ENCODE results near the gene GCLM.
"Not testable (repeated sequence)": the region's sequence is repeated elsewhere in the genome, so short reads cannot be mapped to it uniquely, and the experiment has no call there.

GCLM gene, protein sequence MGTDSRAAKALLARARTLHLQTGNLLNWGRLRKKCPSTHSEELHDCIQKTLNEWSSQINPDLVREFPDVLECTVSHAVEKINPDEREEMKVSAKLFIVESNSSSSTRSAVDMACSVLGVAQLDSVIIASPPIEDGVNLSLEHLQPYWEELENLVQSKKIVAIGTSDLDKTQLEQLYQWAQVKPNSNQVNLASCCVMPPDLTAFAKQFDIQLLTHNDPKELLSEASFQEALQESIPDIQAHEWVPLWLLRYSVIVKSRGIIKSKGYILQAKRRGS

DNA sequence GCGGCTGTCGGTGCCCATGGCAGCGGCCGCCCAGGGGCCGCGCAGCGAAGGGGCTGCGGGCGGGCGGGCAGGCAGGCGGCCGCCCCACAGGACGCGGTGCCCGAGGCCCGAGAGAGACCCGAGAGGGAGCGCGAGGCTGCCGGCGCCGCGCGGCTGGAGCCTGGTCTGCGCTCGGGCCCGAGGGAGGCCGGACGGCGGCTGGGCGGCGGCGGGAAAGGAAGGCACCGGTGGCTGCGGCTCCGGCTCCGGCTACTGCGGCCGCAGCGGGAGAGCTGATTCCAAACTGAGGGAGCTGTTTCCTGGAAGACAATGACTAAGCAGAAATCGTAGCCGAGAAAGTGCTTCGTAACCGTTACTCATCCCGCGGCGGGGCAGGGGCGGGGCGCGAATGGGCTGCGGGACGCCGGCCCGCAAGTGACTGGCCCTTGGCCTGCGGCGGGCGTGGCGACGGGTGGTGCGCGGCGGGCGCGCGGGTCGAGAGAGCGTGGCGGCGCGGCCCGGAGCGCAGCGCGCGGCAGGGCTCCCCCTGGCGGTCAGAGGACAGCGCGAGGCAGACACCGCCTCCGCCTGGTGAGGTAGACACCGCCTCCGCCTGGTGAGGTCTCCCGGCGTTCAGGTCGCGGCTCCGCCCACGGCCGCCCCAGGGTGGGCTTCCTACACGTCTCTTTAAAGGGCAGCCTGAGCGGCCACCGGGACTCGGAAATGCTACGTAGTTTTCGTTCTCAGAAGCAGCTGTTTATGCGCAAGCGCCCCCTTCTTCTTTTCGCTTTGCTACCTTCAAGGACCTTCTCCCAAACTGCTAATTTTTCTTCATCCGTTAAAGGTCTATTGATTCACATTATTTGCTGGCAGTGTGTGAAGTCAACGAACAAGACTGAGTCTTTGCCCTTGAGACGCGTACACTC lies at the start of gene GCLM:
Gene GCLM, minus strand, starts transcription at position 285 of the 905 bp plus-strand sequence. Its CDS starts 267 bp downstream, at position 18.
- peak within 1 kb of the TSS; percentile 29 for H3K9ac ChIP-seq (ENCODE audit: low read length)
- H3K27ac ChIP-seq (ENCODE audit: low read depth, low read length), result peak within 1 kb of the TSS; percentile 71
- no peaks in the 10 kb centered on the region for H3K9me3 ChIP-seq (ENCODE audit: low read length)
- peaks cover 14% of the 10 kb centered on the region for H3K4me1 ChIP-seq (ENCODE audit: insufficient read depth, low read length)
- no peaks in the 10 kb centered on the region for H3K36me3 ChIP-seq (ENCODE audit: insufficient read depth, low read length)
- H3K27me3 ChIP-seq (ENCODE audit: control insufficient read depth in 1 of 2, insufficient read depth in 2 of 2, low read length in 2 of 2), result no peaks in the 10 kb centered on the region
- peak within 1 kb of the TSS; percentile 74 to 81 for H3K4me3 ChIP-seq (ENCODE audit: low read depth in 1 of 2, low read length in 2 of 2)

- no peaks in the 10 kb centered on the region for H3K36me3 ChIP-seq (ENCODE audit: insufficient read depth, low read length)
- no peak overlapping the region for H3K27ac ChIP-seq (ENCODE audit: low read depth, low read length)
- no peaks in the 10 kb centered on the region for H3K9me3 ChIP-seq (ENCODE audit: low read length)
- no peaks in the 10 kb centered on the region for H3K27me3 ChIP-seq (ENCODE audit: control insufficient read depth in 1 of 2, insufficient read depth in 2 of 2, low read length in 2 of 2)
- no peak overlapping the region for H3K9ac ChIP-seq (ENCODE audit: low read length)
- H3K4me1 ChIP-seq (ENCODE audit: insufficient read depth, low read length), result no peaks in the 10 kb centered on the region
- H3K4me3 ChIP-seq (ENCODE audit: low read depth in 1 of 2, low read length in 2 of 2), result no peak overlapping the region
Measured at GRCh38 chr1:93958726-93959100, 49.5 kb upstream of the GCLM start.

GRCh38 chr1:93958032-93958725 lies 48.9 kb upstream of the GCLM start:
- H3K27ac ChIP-seq (ENCODE audit: low read depth, low read length), result no peak overlapping the region
- no peaks in the 10 kb centered on the region for H3K4me1 ChIP-seq (ENCODE audit: insufficient read depth, low read length)
- no peak overlapping the region for H3K4me3 ChIP-seq (ENCODE audit: low read depth in 1 of 2, low read length in 2 of 2)
- no peaks in the 10 kb centered on the region for H3K9me3 ChIP-seq (ENCODE audit: low read length)
- H3K36me3 ChIP-seq (ENCODE audit: insufficient read depth, low read length), result no peaks in the 10 kb centered on the region
- H3K27me3 ChIP-seq (ENCODE audit: control insufficient read depth in 1 of 2, insufficient read depth in 2 of 2, low read length in 2 of 2), result no peaks in the 10 kb centered on the region
- H3K9ac ChIP-seq (ENCODE audit: low read length), result no peak overlapping the region

DNA sequence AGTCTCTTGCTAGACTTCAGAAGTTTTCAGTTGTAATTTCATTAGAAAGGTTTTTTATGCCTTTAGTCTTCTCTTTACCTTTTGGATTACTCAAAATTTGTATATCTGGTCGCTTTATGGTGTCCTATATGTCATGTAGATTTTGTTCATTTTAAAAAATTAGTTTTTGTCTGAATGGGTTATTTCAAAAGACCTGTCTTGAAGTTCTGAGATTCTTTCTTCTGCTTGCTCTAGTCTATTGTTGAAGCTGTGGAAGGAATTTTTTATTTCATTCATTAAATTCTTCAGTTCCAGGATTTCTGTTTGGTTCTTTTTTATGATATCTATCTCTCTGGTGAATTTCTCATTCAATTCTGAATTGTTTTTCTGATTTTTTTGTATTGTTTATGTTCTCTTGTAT lies 46.5 kb upstream of the GCLM start:
- no peak overlapping the region for H3K4me3 ChIP-seq (ENCODE audit: low read depth in 1 of 2, low read length in 2 of 2)
- no peak overlapping the region for H3K27ac ChIP-seq (ENCODE audit: low read depth, low read length)
- H3K4me1 ChIP-seq (ENCODE audit: insufficient read depth, low read length), result no peaks in the 10 kb centered on the region
- H3K9ac ChIP-seq (ENCODE audit: low read length), result no peak overlapping the region
- no peaks in the 10 kb centered on the region for H3K9me3 ChIP-seq (ENCODE audit: low read length)
- no peaks in the 10 kb centered on the region for H3K27me3 ChIP-seq (ENCODE audit: control insufficient read depth in 1 of 2, insufficient read depth in 2 of 2, low read length in 2 of 2)
- H3K36me3 ChIP-seq (ENCODE audit: insufficient read depth, low read length), result no peaks in the 10 kb centered on the region

DNA sequence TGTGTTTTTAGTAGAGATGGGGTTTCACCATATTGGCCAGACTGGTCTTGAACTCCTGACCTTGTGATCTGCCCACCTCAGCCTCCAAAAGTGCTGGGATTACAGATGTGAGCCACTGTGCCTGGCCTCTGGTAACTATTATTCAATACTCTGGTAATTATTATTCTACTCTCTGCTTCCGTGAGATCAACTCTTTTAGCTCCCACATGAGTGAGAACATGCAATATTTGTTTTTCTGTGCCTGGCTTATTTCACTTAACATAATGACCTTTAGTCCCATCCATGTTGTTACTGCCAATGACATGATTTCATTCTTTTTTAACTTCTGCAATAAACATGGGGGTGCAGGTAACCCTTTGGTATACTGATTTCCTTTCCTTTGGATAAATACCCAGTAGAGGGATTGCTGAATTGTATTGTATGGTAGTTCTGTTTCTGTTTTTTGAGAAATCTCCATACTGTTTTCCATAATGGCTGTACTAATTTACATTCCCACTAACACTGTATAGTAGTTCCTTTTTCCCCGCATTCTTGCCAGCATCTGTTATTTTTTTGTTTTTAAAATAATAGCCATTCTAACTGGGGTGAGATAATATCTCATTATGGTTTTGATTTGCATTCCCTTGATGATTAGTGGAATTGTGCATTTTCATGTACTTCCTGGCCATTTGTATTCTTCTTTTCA lies 37.9 kb upstream of the GCLM start:
- H3K4me1 ChIP-seq (ENCODE audit: insufficient read depth, low read length); H3K9ac ChIP-seq (ENCODE audit: low read length); H3K36me3 ChIP-seq (ENCODE audit: insufficient read depth, low read length); H3K27me3 ChIP-seq (ENCODE audit: control insufficient read depth in 1 of 2, insufficient read depth in 2 of 2, low read length in 2 of 2); H3K9me3 ChIP-seq (ENCODE audit: low read length); H3K27ac ChIP-seq (ENCODE audit: low read depth, low read length); H3K4me3 ChIP-seq (ENCODE audit: low read depth in 1 of 2, low read length in 2 of 2): not testable (repeated sequence)

DNA sequence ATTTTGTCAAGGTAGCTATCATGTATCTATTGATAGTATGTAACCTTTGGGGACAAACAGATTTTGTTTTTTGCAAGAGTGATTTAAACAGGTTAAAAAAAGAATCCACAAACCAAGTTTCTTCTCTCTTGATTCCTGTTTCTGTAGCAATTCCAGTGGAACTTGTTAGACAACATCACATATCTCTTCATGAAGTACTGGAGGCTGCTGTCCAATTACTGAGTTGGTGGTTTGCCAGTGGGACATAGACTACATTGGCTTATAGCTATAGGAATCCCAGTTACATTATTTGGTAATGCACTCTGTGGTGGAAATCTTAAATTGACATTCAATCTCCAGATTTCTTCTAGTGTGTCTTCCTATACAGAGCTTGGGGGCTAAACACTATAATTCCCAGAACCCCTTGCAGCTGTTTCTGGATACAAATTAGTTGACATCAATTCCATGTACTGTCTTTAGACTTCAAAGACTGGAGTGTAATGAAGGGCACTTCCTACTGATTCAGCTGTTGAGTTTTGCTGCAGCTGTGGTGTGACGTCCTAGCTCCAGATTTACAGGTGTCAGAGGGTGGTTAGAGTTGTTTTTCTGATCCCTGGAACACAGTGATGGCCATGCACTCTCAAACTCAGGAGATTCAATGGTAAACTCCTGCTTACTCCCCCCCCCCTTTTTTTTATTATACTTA lies 29.4 kb upstream of the GCLM start:
- no peaks in the 10 kb centered on the region for H3K4me1 ChIP-seq (ENCODE audit: insufficient read depth, low read length)

GRCh38 chr1:93937997-93938396 lies 28.8 kb upstream of the GCLM start:
- Histone ChIP-seq H3K4me1 (ENCODE audit: insufficient read depth, low read length) (no peaks in the 10 kb centered on the region), H3K36me3 (ENCODE audit: insufficient read depth, low read length) (no peaks in the 10 kb centered on the region), H3K27me3 (ENCODE audit: control insufficient read depth in 1 of 2, insufficient read depth in 2 of 2, low read length in 2 of 2) (no peaks in the 10 kb centered on the region), H3K4me3 (ENCODE audit: low read depth in 1 of 2, low read length in 2 of 2) (no peak overlapping the region), H3K27ac (ENCODE audit: low read depth, low read length) (no peak overlapping the region), H3K9me3 (ENCODE audit: low read length) (no peaks in the 10 kb centered on the region), H3K9ac (ENCODE audit: low read length) (no peak overlapping the region)

More for the DNA sequence above, 29.4 kb upstream of the GCLM start:
- Histone ChIP-seq H3K27me3 (ENCODE audit: control insufficient read depth in 1 of 2, insufficient read depth in 2 of 2, low read length in 2 of 2) (no peaks in the 10 kb centered on the region), H3K27ac (ENCODE audit: low read depth, low read length) (no peak overlapping the region), H3K9ac (ENCODE audit: low read length) (no peak overlapping the region), H3K4me3 (ENCODE audit: low read depth in 1 of 2, low read length in 2 of 2) (no peak overlapping the region), H3K36me3 (ENCODE audit: insufficient read depth, low read length) (no peaks in the 10 kb centered on the region), H3K9me3 (ENCODE audit: low read length) (no peaks in the 10 kb centered on the region)

DNA sequence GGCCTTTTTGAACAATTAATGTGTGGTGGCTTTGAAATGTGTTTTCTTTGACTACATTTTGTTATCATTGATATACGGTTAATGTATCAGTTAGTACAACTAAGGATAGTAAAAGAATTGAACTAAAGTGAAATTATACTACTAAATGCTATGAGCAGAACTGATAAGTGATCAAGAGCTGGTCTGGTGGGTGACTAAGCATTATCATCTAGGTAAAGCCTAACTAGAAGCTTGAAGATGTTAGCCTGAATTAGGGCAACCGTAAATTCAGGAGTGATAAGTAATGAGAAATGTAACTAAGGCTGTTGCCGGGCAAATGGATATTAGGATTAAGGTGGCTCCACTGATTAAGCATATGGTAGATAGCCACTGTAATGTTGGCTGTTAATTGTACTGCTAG lies 16.0 kb upstream of the GCLM start:
- Histone ChIP-seq H3K27ac (ENCODE audit: low read depth, low read length) (no peak overlapping the region), H3K36me3 (ENCODE audit: insufficient read depth, low read length) (no peaks in the 10 kb centered on the region), H3K4me3 (ENCODE audit: low read depth in 1 of 2, low read length in 2 of 2) (no peak overlapping the region), H3K4me1 (ENCODE audit: insufficient read depth, low read length) (no peaks in the 10 kb centered on the region), H3K9ac (ENCODE audit: low read length) (no peak overlapping the region), H3K9me3 (ENCODE audit: low read length) (no peaks in the 10 kb centered on the region), H3K27me3 (ENCODE audit: control insufficient read depth in 1 of 2, insufficient read depth in 2 of 2, low read length in 2 of 2) (no peaks in the 10 kb centered on the region)

- H3K36me3 ChIP-seq (ENCODE audit: insufficient read depth, low read length), result no peaks in the 10 kb centered on the region
- no peaks in the 10 kb centered on the region for H3K9me3 ChIP-seq (ENCODE audit: low read length)
- no peak overlapping the region for H3K9ac ChIP-seq (ENCODE audit: low read length)
- no peaks in the 10 kb centered on the region for H3K4me1 ChIP-seq (ENCODE audit: insufficient read depth, low read length)
- H3K4me3 ChIP-seq (ENCODE audit: low read depth in 1 of 2, low read length in 2 of 2), result no peak overlapping the region
- H3K27ac ChIP-seq (ENCODE audit: low read depth, low read length), result no peak overlapping the region
- H3K27me3 ChIP-seq (ENCODE audit: control insufficient read depth in 1 of 2, insufficient read depth in 2 of 2, low read length in 2 of 2), result no peaks in the 10 kb centered on the region
Measured at GRCh38 chr1:93919780-93920179, 10.6 kb upstream of the GCLM start.

DNA sequence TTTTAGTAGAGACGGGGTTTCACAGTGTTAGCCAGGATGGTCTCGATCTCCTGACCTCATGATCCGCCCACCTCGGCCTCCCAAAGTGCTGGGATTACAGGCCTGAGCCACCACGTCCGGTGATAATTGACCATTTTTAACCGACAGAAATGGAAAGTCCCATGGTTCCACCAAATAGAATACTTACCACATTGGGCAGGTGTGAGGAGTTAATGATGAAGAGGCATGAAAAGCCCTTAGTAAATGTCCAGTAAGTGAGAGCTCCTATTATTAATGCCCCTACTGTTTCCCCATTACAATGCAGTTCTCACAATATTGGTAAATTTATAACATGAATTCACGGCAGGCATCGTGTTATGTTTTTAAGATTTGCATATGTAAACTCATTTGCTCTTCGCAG lies 8.1 kb upstream of the GCLM start:
- H3K4me3 ChIP-seq (ENCODE audit: low read depth in 1 of 2, low read length in 2 of 2), result no peak overlapping the region
- no peak overlapping the region for H3K9ac ChIP-seq (ENCODE audit: low read length)
- H3K4me1 ChIP-seq (ENCODE audit: insufficient read depth, low read length), result no peaks in the 10 kb centered on the region
- no peaks in the 10 kb centered on the region for H3K27me3 ChIP-seq (ENCODE audit: control insufficient read depth in 1 of 2, insufficient read depth in 2 of 2, low read length in 2 of 2)
- no peaks in the 10 kb centered on the region for H3K36me3 ChIP-seq (ENCODE audit: insufficient read depth, low read length)
- H3K27ac ChIP-seq (ENCODE audit: low read depth, low read length), result no peak overlapping the region
- no peaks in the 10 kb centered on the region for H3K9me3 ChIP-seq (ENCODE audit: low read length)
